ENCODE results near the gene RNF223.

- TF ChIP-seq, protein P1, sequence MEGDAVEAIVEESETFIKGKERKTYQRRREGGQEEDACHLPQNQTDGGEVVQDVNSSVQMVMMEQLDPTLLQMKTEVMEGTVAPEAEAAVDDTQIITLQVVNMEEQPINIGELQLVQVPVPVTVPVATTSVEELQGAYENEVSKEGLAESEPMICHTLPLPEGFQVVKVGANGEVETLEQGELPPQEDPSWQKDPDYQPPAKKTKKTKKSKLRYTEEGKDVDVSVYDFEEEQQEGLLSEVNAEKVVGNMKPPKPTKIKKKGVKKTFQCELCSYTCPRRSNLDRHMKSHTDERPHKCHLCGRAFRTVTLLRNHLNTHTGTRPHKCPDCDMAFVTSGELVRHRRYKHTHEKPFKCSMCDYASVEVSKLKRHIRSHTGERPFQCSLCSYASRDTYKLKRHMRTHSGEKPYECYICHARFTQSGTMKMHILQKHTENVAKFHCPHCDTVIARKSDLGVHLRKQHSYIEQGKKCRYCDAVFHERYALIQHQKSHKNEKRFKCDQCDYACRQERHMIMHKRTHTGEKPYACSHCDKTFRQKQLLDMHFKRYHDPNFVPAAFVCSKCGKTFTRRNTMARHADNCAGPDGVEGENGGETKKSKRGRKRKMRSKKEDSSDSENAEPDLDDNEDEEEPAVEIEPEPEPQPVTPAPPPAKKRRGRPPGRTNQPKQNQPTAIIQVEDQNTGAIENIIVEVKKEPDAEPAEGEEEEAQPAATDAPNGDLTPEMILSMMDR (IDR thresholded peaks at IDR 0.05): no peak
- TF ChIP-seq POLR2AphosphoS5 (IDR thresholded peaks at IDR 0.05; ENCODE audit: low read depth, low read length) (no peak), TCF7L2 (IDR thresholded peaks at IDR 0.05; ENCODE audit: low read depth, low read length) (no peak), REST (IDR thresholded peaks at IDR 0.05; ENCODE audit: insufficient read depth in 1 of 2, low read depth in 2 of 2, low read length in 1 of 2) (no peak), SIN3A (IDR thresholded peaks at IDR 0.05; ENCODE audit: borderline replicate concordance, insufficient read depth, low read depth, low read length) (no peak)
Measured at GRCh38 chr1:1072849-1073742, 1.0 kb downstream of the RNF223 start.

Measured in Panc1 (cell line).